MM.1S (cell line): ENCODE results near the gene FOXD4L3.
"Not testable (repeated sequence)": the region's sequence is repeated elsewhere in the genome, so short reads cannot be mapped to it uniquely, and the experiment has no call there.

Source experiments
- DNase-seq: peaks from one replicate; pipeline ENCODE4 v3.0.0-alpha.2; 2015
- H2AFZ ChIP-seq: fragments of 300-600 bp; sonication (generic); 2 replicates; pipeline ENCODE4 v1.6.0; 2016; ENCODE audit warnings: antibody characterized with exemption, low read length
- H3F3A ChIP-seq: fragments of 300-600 bp; sonication (generic); 2 replicates; pipeline ENCODE4 v1.6.1; 2016; ENCODE audit warnings: mild to moderate bottlenecking, antibody characterized with exemption, low read length, moderate library complexity, mixed read lengths; ENCODE audit not compliant: insufficient read depth
- H3K27ac ChIP-seq: fragments of 300-600 bp; sonication (generic); 2 replicates; pipeline ENCODE4 v1.5.1; 2016; ENCODE audit warnings: mild to moderate bottlenecking, low read length
- H3K27me3 ChIP-seq: fragments of 300-600 bp; sonication (generic); replicated peaks from 2 replicates; pipeline ENCODE4 v1.6.0; 2016; ENCODE audit warnings: low read length; ENCODE audit not compliant: insufficient read depth
- H3K36me3 ChIP-seq: fragments of 300-600 bp; sonication (generic); replicated peaks from 2 replicates; pipeline ENCODE4 v1.6.1; 2016; ENCODE audit warnings: mild to moderate bottlenecking, low read length, mixed read lengths; ENCODE audit not compliant: insufficient read depth
- H3K4me1 ChIP-seq: fragments of 300-600 bp; sonication (generic); 2 replicates; pipeline ENCODE4 v1.6.1; 2016; ENCODE audit warnings: low read length, mixed read lengths
- H3K4me2 ChIP-seq: fragments of 300-600 bp; sonication (generic); 2 replicates; pipeline ENCODE4 v1.6.0; 2016; ENCODE audit warnings: low read depth, low read length
- H3K4me3 ChIP-seq: fragments of 300-600 bp; sonication (generic); 2 replicates; pipeline ENCODE4 v1.5.1; 2016; ENCODE audit warnings: low read length, mixed read lengths
- H3K79me2 ChIP-seq: fragments of 300-600 bp; sonication (generic); 2 replicates; pipeline ENCODE4 v1.6.1; 2016; ENCODE audit warnings: mixed run types, low read length, mixed read lengths
- H3K9ac ChIP-seq: fragments of 300-600 bp; sonication (generic); 2 replicates; pipeline ENCODE4 v1.6.1; 2016; ENCODE audit warnings: low read length, mixed read lengths
- H3K9me2 ChIP-seq: fragments of 300-600 bp; sonication (generic); replicated peaks from 2 replicates; pipeline ENCODE4 v1.6.1; 2016; ENCODE audit warnings: mild to moderate bottlenecking, low read length, mixed read lengths; ENCODE audit not compliant: insufficient read depth
- H3K9me3 ChIP-seq: fragments of 300-600 bp; sonication (generic); replicated peaks from 2 replicates; pipeline ENCODE4 v1.6.1; 2016; ENCODE audit warnings: mild to moderate bottlenecking, low read length, mixed read lengths; ENCODE audit not compliant: insufficient read depth
- H4K20me1 ChIP-seq: fragments of 300-600 bp; sonication (generic); 2 replicates; pipeline ENCODE4 v1.6.1; 2016; ENCODE audit warnings: mild to moderate bottlenecking, low read length, moderate library complexity, mixed read lengths; ENCODE audit not compliant: insufficient read depth

FOXD4L3 gene

DNA sequence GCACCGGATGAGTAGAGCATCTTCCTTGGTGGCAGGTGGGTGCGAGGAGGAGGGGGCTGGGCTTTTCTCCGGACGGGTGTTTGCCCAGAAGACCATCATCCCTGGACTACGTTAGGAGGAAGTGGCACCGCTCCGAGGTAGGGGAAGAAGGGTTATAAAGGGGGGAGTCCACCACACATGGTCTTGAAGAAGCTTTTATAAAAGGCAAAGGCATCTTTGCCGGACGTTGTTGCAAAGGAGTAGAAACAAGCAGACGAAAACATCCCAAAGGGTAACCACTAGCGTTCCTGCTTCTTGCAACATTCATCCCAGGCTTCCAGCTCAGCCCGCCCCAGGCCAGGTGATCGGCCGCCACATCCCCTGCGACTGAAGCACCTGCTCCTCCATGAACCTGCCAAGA, at the start of gene FOXD4L3:
TSS of gene FOXD4L3 (plus strand) at position 301 of the 400 bp plus-strand sequence. CDS start at position 386, 85 bp downstream.
- not testable (repeated sequence) for H3K9me2 ChIP-seq, H4K20me1 ChIP-seq, H3F3A ChIP-seq, H3K4me2 ChIP-seq, H3K4me3 ChIP-seq, H3K4me1 ChIP-seq, H3K9me3 ChIP-seq, H3K9ac ChIP-seq, H3K36me3 ChIP-seq, DNase-seq, H3K27me3 ChIP-seq, H3K27ac ChIP-seq, H3K79me2 ChIP-seq, H2AFZ ChIP-seq

DNA sequence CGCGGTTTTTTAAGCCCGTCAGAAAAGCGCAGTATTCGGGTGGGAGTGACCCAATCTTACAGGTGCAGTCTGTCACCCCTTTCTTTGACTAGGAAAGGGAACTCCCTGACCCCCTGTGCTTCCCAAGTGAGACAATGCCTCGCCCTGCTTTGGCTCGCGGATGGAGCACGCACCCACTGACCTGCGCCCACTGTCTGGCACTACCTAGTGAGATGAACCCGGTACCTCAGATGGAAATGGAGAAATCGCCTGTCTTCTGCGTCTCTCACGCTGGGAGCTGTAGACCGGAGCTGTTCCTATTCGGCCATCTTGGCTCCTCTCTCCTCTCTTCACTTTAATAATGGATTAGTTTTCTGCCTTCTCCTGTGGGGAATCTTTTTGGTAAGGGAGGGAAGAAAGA, 21.6 kb upstream of the FOXD4L3 start:
- not testable (repeated sequence) for H3K9ac ChIP-seq, DNase-seq, H3K79me2 ChIP-seq, H3K9me3 ChIP-seq, H3K36me3 ChIP-seq, H3K4me2 ChIP-seq, H2AFZ ChIP-seq, H3K4me1 ChIP-seq, H3K4me3 ChIP-seq, H3K27ac ChIP-seq, H3K27me3 ChIP-seq, H4K20me1 ChIP-seq, H3K9me2 ChIP-seq, H3F3A ChIP-seq

DNA sequence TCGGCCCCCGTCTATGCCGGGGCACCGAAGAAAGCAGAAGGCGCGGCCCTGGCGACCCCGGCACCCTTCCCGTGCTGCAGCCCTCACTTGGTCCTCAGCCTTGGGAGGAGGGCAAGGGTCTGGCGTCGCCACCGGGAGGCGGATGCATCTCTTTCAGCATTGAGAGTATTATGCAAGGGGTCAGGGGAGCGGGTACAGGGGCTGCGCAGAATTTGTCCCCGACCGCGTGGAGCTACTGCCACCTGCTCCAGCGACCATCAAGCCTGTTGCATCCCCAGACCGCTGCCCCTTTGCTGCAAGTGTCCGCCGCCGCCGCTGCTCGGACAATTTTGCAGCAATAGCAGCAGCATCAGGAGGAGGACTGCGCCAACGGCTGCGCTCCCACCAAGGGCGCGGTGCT, 1.1 kb downstream of the FOXD4L3 start:
- H3K9ac ChIP-seq, H3F3A ChIP-seq, H3K79me2 ChIP-seq, H3K9me2 ChIP-seq, H3K27ac ChIP-seq, DNase-seq, H4K20me1 ChIP-seq, H3K9me3 ChIP-seq, H3K4me3 ChIP-seq, H3K4me1 ChIP-seq, H3K4me2 ChIP-seq, H3K27me3 ChIP-seq, H3K36me3 ChIP-seq, H2AFZ ChIP-seq: not testable (repeated sequence)

DNA sequence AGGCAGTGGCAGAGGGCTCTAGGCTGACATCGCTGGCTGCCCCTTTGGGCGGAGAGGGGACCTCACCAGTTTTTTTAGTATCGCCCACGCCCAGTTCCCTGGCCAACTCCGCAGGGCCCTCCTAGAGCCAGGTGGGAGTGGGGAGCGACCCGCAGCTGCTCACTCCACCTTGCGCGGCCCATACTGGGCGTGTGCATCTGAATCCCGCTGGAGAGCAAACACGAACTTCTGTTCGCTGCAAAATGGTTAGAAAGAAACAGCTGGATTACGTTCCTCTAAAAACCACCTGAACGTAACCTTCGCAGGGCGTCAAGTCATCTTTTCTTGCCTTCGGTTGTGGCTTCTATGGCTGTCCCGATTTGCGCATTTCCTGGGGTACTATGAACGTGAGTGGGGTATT, 1.5 kb downstream of the FOXD4L3 start:
- not testable (repeated sequence) for DNase-seq, H3K4me2 ChIP-seq, H3K9me3 ChIP-seq, H4K20me1 ChIP-seq, H3K27ac ChIP-seq, H3K79me2 ChIP-seq, H3K4me1 ChIP-seq, H3K9me2 ChIP-seq, H3K36me3 ChIP-seq, H2AFZ ChIP-seq, H3K27me3 ChIP-seq, H3K4me3 ChIP-seq, H3F3A ChIP-seq, H3K9ac ChIP-seq

DNA sequence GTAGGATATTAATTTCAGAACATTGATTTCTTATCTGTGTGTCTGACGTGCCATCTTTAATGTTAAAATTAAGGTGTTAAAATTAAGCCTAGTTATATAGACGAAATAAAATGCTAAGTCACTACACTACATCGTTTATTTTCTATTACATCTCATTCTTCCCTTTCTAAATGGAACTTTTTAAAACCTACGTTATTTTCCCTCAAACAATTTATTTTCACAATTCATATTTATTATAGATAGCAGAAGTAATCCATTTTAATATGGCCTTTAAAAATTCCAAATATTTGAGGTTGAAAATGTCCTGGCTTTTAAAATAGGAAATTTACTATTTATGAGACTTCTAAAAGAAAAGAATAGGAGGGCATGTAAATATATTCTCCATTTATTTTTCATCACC, 2.1 kb downstream of the FOXD4L3 start:
- not testable (repeated sequence) for H3F3A ChIP-seq, H3K4me1 ChIP-seq, H3K79me2 ChIP-seq, H3K4me2 ChIP-seq, H4K20me1 ChIP-seq, DNase-seq, H3K9me3 ChIP-seq, H3K36me3 ChIP-seq, H3K9me2 ChIP-seq, H3K9ac ChIP-seq, H3K27ac ChIP-seq, H3K4me3 ChIP-seq, H2AFZ ChIP-seq, H3K27me3 ChIP-seq

DNA sequence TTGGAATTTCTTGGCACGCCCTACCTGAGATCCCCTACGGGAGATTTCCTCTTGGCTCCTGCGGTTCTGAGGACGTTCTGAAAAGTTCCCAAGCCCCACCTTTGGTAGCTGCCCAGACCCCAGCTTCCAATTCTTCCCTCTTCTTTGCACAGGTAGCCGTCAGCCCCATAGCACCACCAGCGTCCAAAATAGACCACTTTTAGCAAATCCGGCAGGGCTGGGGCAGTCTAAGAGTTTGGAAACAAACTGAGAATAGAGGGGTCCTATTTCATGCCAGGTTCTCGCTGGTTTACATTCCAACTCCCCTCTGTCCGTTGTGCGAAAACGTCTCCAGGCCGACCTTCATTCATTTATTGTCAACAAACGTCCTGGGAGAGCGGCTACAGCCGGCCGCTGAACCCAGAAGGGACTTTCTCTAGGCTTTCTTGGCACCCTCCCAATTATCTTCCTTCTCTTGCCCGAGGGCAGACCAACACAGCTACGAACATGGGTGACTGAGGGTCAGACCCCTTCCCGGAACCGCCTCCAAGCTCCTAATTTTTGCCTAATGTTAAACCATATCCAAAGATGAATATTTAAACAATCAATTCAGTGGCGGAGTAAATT, 3.1 kb downstream of the FOXD4L3 start:
- not testable (repeated sequence) for H2AFZ ChIP-seq, H3K9me2 ChIP-seq, H3K4me1 ChIP-seq, H3K79me2 ChIP-seq, H4K20me1 ChIP-seq, H3K27me3 ChIP-seq, H3K4me2 ChIP-seq, H3K9ac ChIP-seq, H3K36me3 ChIP-seq, DNase-seq, H3F3A ChIP-seq, H3K27ac ChIP-seq, H3K4me3 ChIP-seq, H3K9me3 ChIP-seq

DNA sequence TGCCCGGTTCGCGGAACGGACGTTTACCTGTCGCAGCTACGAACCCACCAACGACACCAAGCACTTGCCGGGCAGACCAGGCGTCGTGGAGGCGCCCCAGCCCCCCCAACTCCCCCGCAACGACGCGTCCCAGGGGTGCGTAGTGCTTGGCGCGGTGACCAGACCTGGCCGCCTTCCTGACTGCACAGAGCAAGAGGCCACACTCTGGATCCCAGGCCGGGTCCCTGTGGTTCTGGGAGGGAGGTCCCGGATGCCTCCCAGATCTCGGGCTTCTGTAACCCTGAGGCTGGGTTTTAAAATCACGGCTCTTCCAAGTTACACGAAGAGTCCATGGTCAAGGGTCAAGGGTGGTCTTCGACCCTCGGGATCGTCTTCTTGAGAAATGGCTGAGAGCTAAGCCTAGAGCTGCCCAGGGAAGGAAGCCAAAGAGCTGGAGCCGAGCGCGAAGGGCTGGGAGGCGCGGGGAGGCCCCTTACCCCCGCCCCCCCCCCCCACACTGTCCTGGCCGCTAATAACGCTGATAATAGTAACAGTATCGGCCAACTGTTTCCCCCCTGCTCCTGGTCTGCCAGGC, 3.8 kb downstream of the FOXD4L3 start:
- DNase-seq, H3K27ac ChIP-seq: not testable (repeated sequence)

DNA sequence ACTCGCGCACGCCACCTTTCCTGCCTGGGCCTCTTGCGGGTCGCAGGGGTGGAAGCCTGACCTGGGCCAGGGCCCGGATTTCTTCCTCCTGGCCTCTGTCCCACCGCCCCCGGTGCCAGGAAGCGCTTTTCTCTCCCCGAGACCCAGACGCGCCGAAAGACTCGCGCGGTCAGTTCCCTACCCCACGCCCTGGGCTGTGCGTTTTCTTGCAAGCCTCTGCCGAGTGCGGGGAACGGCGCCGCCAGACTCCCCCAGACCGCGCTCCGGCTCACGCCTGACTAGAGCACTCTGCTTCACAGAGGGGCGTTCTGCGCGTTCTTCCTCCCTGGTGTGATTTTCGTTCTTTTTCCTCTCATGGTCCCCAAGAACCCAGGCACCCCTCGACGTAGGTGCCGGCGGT, 4.5 kb downstream of the FOXD4L3 start:
- H3K27ac ChIP-seq, H2AFZ ChIP-seq, H3K9me3 ChIP-seq, H3K79me2 ChIP-seq, H3K36me3 ChIP-seq, H3K4me3 ChIP-seq, DNase-seq, H3F3A ChIP-seq, H3K4me2 ChIP-seq, H3K9me2 ChIP-seq, H4K20me1 ChIP-seq, H3K27me3 ChIP-seq, H3K4me1 ChIP-seq, H3K9ac ChIP-seq: not testable (repeated sequence)

More for the DNA sequence above, 3.8 kb downstream of the FOXD4L3 start:
- H3K36me3 ChIP-seq, H3F3A ChIP-seq, H3K9me2 ChIP-seq, H3K4me3 ChIP-seq, H2AFZ ChIP-seq, H3K9ac ChIP-seq, H3K27me3 ChIP-seq, H3K9me3 ChIP-seq, H3K4me2 ChIP-seq, H3K4me1 ChIP-seq, H4K20me1 ChIP-seq, H3K79me2 ChIP-seq: not testable (repeated sequence)
